ENCODE data around the gene RGS3.

RGS3 gene

DNA sequence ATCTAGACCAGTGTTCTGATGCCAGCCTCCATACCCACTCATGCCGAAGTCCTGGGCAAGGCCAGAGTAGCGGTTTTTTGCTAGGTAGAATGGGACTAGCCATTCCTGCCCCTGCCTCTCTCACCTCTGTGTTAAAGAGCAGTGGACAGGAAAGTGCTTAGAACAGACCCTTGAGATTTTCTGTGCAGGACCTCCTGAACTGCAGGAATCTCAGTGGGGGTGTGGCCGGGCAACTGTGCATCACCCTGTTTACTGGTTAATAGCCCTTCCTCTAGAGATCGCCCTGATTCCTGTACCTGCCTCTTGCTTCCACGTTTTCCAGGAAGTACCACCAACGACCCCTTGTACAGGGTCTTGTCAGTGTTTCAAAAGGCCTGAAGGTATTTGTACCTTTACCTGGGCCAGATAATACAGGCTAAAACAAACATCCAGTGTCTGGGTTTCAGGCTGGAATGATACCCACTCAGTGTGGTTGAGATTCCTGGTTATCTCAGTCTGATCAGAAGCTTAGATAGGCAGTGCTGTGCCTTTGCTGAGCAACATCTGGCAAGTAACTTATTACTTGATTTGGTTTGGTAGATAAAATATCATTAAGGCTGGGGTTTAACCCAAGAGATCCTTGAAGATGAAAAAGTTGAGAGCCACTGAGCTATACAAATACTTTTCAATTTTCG, 65.9 kb downstream of the RGS3 start:
- no peak for DNase-seq (ENCODE audit: low read depth in 2 of 2)

- no peak for DNase-seq (ENCODE audit: low read depth in 2 of 2)
These were observed 66.6 kb downstream of the RGS3 start for GRCh38 chr9:113530022-113530635.

GRCh38 chr9:113530942-113531341, 67.4 kb downstream of the RGS3 start:
- no peak for DNase-seq (ENCODE audit: low read depth in 2 of 2)

- no peak for DNase-seq (ENCODE audit: low read depth in 2 of 2)
These were observed 68.6 kb downstream of the RGS3 start for GRCh38 chr9:113531919-113532808.

GRCh38 chr9:113532809-113533190, 69.3 kb downstream of the RGS3 start:
- DNase-seq (ENCODE audit: low read depth in 2 of 2), result no peak

DNA sequence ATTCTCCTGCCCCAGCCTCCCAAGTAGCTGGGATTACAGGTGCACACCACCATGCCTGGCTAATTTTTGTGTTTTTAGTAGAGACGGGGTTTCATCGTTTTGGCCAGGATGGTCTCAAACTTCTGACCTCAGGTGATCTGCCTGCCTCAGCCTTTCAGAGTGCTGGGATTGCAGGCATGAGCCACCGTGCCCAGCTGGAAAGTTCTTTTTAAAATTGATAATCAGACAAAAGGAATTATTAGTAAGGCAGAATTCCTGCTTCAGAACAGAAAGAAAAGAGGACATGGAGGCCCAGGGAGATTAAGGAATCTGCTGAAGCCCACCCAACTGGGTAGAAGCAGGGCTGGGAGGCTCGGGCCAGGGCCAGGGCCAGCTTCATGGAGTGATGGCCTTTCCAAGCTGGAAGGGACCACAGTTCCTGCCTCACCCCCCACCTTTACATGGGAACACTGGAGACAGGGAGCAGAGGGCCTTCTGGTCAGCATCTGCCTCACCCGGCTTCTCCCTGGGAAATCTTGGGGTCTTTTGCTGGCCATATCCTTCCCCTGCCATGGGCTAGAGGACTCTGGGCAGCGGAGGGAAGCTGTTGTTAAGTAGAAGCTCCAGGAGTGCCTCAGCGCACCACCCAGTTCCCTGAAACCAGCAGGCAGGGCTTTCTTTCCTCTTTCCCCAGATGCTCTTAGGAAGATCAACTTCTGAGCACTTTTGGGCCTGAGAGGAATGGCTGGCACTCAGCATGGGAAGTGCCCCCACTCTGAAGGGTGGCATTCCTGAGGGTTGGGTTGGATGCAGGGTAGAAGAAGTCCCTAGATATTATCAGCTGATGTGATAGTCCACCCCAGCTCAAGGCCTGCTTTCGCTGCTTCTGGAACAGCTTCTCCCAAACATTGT, 70.1 kb downstream of the RGS3 start:
- DNase-seq (ENCODE audit: low read depth in 2 of 2), result no peak

GRCh38 chr9:113535756-113536155, 72.2 kb downstream of the RGS3 start:
- DNase-seq (ENCODE audit: low read depth in 2 of 2), result no peak

GRCh38 chr9:113536166-113536482, 72.6 kb downstream of the RGS3 start:
- DNase-seq (ENCODE audit: low read depth in 2 of 2), result no peak

DNA sequence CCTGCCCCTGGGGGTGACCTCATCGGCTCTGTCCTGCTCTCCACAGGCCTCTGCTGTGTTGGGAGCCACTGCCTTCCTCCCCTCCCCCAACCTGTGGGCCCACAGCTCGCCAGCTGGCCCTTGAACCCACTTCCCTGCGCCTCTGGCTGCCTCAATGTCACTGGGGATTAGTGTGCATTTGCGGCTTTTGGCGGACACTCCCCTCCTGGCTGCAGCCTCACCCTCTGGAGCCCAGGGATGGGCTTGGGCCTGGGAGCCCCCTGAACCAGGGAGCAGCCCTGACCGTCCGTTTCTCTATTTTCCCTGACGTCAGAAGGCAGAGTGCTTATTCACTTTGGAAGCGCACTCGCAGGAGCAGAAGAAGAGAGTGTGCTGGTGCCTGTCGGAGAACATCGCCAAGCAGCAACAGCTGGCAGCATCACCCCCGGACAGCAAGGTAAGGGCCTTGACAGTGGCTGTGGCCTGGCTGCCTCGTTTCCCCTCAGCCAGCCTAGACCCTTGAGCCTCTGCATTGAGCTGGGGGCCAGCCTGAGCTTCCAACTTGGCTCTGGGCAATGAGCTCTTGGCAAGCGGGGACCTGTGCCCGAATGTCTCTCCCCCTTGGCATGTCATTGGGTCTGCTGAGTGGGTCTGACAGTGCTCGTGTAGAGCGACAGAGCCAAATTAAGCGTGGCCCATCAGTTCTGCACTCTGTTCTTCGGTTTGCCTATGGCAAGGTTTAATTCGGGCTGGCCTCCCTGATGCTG, 73.1 kb downstream of the RGS3 start:
- no peak for DNase-seq (ENCODE audit: low read depth in 2 of 2)

- DNase-seq (ENCODE audit: low read depth in 2 of 2), result no peak
These were observed 73.8 kb downstream of the RGS3 start for GRCh38 chr9:113537229-113537810.

- DNase-seq (ENCODE audit: low read depth in 2 of 2), result no peak
These were observed 74.6 kb downstream of the RGS3 start for GRCh38 chr9:113538131-113538530.

DNA sequence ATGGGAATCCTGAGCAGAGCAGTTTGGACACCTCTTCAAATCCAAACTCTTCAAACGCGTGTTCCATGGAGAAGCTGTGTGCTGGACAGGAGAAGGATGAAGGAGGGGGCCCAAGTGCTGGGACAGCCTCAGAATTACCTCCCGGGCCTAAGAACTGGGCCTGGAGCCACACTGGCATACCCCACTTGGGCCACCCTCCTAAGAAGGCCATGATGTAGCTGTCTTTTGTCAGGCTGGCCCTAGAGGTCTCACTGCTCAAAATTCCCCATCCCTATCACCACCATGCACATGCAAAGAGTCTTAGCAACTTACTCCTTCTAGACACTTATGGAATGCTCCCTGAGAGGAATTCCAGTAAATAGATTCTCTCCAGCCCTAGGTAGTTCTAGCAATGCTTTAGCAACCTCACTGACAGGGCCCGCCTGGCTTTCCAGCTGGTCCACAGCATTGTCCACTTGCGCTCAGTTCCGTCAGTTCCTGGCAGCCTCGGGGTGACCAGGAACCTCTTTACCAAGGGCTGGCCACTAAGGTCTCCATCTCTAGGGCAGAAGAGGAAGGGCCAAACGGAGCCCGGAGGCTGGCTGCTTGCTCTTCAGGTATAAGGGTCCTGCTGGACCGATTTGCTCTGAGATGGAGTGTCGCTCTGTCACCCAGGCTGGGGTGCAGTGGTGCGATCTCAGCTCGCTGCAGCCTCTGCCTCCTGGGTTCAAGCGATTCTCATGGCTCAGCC, 75.3 kb downstream of the RGS3 start:
- no peak for DNase-seq (ENCODE audit: low read depth in 2 of 2)

GRCh38 chr9:113540466-113540865, 76.9 kb downstream of the RGS3 start:
- DNase-seq (ENCODE audit: low read depth in 2 of 2), result no peak

DNA sequence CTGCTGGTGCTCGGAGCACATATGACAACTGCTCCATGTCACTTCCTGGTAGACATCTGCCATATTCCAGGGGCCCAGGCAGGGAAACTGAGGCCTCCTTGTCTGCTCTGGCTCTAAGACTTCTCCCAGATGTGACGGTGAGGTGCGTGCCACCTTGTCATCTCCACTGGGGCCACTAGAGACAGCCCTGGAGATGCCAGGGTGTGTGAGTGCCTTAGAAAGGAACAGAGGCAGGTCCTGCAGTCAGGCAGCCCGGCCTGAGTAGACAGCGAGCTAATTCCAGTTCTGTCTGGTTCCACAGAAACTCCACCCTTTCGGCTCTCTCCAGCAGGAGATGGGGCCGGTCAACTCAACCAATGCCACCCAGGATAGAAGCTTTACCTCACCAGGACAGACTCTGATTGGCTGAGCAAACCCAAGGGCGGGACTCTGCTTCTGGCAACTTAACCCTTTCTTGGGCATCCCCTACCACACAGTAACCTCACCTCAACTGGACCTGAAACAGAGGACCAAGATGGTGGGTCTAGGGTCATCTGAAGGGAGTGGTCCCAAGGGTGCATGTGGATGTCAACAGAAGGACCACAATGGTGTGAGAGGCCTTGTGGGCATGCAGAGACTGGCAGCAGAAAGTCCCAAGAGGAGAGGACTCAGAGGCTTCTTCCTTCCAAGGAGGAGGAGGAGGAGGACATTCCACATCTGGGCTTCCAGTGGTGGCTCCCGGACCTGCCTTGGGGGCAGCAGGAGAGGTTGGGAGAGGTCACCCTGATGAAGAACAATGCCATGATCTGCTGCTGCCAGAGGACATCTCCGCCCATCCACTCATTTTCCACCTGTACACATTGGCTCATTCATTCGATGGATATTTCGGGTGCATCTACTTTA, 77.7 kb downstream of the RGS3 start:
- DNase-seq (ENCODE audit: low read depth in 2 of 2), result no peak

GRCh38 chr9:113542006-113542405, 78.5 kb downstream of the RGS3 start:
- no peak for DNase-seq (ENCODE audit: low read depth in 2 of 2)

DNA sequence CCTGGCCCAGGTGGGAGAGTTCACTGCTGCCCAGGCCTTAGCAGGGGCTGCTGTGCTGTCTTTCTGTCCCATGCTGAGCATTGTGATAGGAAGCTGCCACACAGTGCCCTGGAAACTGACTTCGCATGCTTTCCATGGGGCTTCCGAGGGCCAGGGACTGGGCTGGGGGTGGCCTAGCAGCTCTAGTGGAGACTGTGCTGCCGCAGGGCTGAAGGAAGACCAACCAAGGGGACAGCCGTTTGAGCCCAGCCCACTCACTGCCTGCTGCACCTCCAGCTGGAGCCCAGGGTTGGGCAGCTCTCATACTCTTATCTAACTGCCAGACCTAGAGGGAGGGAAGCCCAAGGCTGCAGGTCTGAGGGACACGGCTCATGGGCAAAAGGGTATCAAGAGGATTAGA, 79.2 kb downstream of the RGS3 start:
- DNase-seq (ENCODE audit: low read depth in 2 of 2), result no peak

GRCh38 chr9:113543296-113543981, 79.9 kb downstream of the RGS3 start:
- no peak for DNase-seq (ENCODE audit: low read depth in 2 of 2)

DNA sequence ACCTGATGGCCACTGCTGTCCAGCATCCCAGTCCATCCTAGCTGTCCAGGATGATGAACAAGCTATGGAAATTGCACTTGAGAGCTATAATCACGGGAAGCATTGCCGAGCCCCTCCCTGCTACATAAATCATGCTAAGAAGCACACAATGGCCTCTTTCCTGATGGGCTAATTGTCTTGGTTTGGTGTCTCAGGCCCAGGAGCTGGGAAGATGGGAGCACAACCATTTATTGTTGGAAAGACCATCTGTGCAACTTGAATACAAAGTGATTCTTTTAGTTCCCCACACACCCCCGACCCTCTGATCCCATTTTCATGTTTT, 80.4 kb downstream of the RGS3 start:
- DNase-seq (ENCODE audit: low read depth in 2 of 2), result no peak

GRCh38 chr9:113545068-113545467, 81.5 kb downstream of the RGS3 start:
- no peak for DNase-seq (ENCODE audit: low read depth in 2 of 2)

Data from stimulated activated CD4-positive, alpha-beta T cell treated with anti-CD3 and anti-CD28 coated beads, Interleukin-4, amount 100 ng/mL, for 48 hours (primary cell).